Panc1 (cell line): ENCODE measurements around the gene DMBT1.

Experiments
- CTCF ChIP-seq: fragments of 450-650 bp; IDR thresholded peaks from 2 replicates; pipeline ENCODE4 v1.5.1; 2017; ENCODE audit warnings: mild to moderate bottlenecking
- POLR2AphosphoS5 ChIP-seq: IDR thresholded peaks from 2 replicates; pipeline ENCODE4 v1.6.1; 2012; ENCODE audit warnings: mild to moderate bottlenecking, low read depth, low read length, moderate library complexity
- SIN3A ChIP-seq: IDR thresholded peaks from 2 replicates; pipeline ENCODE4 v1.6.1; 2012; ENCODE audit warnings: low read depth, mild to moderate bottlenecking, low read length, moderate library complexity, borderline replicate concordance; ENCODE audit not compliant: insufficient read depth

- TF ChIP-seq SIN3A (no peak), CTCF (no peak), POLR2AphosphoS5 (no peak)
Measured at GRCh38 chr10:122561212-122561611, 658 bp downstream of the DMBT1 start.
